HG03460 (cell line): ENCODE measurements around the gene SLC34A1.
"Not testable (repeated sequence)": the region's sequence is repeated elsewhere in the genome, so short reads cannot be mapped to it uniquely, and the experiment has no call there.

ENCODE experiments used
- ATAC-seq: cut with Tn5 transposase; IDR thresholded peaks from one replicate; pipeline ENCODE4 v1.9.1; 2021; ENCODE audit not compliant: unreplicated experiment

Gene SLC34A1

DNA sequence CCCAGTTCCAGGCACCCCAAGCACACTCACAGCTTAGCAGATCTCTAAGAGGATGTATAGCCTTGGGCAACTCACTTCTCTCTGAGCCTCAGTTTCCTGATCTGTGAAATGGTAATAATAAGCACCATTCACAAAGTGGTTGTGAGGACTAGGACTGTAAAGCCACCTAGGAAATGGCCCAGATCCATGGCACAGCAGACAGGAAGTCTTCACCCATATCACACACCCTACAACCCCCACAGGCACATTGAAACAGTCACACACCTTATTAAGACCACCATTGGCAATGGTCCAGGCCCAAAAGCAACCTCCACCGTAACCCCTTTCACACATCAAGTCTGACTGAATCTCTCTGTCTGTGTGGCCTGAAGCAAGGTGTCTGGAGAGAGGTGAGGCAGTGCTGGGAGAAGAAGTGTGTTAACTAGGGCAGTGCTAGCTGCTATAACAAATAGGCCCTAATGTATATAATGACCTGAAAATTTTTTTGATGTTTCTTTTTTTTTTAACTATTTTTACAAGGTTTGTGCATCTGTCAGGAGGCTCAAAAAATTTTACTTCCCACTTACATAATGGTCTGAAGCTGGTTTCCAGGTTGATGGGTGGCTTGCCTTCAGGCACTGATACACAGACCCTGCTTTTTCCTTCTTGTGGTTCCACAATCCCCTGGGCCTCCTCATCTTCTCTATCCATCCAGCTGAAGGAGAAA, 28.9 kb upstream of the SLC34A1 start:
- ATAC-seq, result no peak

GRCh38 chr5:177355868-177356168, 28.4 kb upstream of the SLC34A1 start:
- no peak for ATAC-seq

GRCh38 chr5:177356746-177357145, 27.5 kb upstream of the SLC34A1 start:
- ATAC-seq, result no peak

- no peak for ATAC-seq
Observed at GRCh38 chr5:177357146-177357458, 27.1 kb upstream of the SLC34A1 start.

DNA sequence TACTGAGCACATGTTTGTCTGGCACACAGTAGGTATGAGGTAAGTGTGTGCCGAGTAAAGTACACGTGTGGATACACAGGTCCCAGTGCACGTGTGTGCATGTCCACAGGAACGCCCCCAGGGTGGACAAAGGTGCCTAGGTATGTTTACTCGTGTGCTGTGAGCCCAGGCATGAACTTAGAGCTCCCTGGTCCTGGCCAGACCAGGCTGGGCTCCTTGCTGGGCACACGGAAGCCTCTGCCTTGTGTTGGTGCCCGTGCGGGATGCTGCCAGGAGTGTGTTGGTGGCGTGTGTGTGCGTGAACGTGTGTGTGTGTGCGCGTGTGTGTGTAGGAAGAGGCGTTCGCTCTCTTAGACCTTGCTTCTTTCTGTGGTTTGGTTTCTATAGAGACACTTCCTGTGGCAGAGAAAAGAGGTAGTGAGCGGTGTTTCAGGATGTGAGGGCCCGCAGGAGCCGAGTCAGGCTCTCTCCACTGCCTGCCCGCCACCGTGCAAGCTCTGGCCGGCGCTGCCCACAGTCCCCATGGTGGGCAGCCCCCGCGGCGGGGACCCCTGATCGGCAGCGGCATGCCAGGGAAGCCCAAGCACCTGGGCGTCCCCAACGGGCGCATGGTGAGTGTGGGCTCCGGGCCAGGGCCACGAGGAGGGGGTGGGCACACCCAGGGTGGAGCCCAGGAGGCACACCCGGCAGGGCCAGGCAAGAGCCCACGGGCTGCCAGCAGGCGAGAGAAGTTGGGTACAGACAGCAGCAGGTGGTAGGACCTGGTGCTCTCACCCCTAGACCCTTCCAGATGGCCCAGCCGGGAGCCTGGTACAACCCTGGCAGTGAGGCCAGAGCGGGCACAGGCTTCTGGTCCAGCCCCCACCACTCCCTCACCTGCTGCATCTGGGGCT, 26.5 kb upstream of the SLC34A1 start, which contains the start of gene RGS14:
RGS14 (plus strand) TSS at position 466 of the 893 bp plus-strand sequence; CDS start at position 567, 101 bp downstream.
- peak; percentile 90 for ATAC-seq

DNA sequence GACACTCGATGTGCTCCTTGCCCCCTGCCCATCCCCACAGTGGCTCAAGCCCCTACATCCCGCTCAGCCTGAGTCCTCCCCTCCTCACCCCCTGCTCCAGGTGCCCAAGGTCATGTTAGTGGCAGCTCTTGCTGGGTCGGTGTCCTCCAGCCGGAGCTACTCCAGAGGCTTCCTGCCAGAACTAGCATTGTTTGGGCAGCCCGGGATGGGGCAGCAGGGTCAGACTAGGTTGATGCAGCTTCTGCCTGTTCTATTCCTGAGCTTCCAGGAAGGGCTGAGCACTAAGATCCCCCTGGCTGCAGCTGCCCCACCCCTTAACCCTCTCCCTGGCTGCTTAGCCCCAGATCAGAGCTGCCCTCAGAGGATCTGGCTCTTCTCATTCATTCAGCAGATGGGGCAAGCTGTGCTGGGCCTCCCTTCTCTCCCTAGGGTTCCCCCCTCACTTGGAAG, 25.8 kb upstream of the SLC34A1 start:
- peak; percentile 1 for ATAC-seq

GRCh38 chr5:177359451-177359851, 24.8 kb upstream of the SLC34A1 start:
- no peak for ATAC-seq

DNA sequence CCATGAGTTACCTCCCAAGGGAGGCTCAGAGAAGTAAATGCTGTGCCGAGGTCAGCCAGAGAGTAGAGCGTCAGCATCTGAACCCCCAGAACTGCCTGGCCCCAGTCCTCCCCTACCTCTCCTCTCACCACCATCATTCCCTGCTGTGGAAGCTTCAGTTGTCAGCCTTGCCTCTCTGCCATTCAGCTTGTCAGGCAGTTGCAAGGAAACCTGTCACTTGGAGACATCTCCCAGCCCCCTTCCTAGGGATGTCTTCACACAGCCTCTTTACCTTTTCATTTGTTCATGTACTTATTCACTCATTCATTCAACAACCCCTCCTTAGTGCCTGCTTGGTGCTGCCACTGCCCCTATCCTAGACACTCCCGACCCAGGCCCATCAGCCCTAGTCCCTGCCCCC, 24.4 kb upstream of the SLC34A1 start:
- no peak for ATAC-seq

- ATAC-seq, result not testable (repeated sequence)
Observed at GRCh38 chr5:177360740-177361139, 23.5 kb upstream of the SLC34A1 start.

GRCh38 chr5:177361418-177362291, 22.6 kb upstream of the SLC34A1 start:
- no peak for ATAC-seq

GRCh38 chr5:177362292-177362609, 22.0 kb upstream of the SLC34A1 start:
- ATAC-seq, result no peak

- ATAC-seq, result no peak
Observed at GRCh38 chr5:177362610-177363507, 21.4 kb upstream of the SLC34A1 start.

DNA sequence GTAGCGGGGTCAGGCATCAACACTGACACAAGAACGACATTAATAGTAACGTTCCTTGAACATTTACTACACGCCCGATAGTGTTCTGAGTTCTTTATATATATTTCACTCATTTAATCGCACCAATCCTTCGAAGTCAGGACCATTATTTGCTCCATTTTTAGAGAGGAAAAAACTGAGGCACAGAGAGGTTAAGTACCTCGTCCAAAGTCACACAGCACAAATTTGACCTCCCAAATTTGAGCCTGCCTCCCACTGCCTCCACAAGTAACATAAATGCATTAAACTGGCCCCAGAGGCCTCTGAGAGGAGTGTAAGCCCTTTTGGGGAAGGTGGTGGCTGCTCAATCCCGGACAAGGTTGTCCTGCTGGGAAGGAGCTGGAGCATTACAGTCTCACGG, 20.7 kb upstream of the SLC34A1 start:
- no peak for ATAC-seq

DNA sequence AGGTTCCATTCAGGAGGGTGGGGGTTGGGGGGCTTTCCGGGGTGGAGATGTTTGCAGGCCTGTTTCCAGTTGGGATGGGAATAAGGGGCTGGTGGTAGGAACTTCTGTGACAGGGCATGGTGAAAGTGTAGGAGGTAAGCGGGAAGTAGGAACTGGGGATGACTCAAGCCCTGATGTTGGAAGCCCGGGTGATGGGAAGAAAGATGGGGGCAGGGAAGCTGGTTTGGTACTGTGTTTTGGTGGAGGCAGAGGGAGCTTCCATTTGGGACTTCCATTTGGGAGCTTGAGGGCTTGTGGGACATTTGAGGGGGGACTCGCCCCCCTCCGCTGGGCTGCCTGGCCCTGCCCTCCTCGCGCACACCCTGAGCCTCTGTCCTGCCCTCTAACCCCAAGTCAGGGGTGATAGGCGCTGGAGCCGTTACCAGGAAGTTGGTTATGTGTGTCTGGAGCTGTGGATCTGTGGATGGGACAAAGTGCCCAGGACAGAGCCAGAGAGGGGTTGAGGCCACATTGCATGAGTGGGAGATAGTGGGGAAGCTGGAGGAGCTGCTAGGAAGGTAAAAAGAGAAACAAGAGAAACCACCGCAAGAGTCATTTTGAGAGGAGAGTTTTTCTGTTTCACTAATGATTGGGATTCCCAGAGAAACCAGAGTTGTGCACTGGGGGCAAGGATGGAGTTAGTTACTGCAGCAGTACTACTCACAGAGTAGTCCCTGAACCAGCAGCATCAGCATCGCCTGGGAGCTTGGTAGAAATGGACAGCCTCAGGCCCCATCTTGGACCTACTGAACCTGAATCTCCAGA, 19.9 kb upstream of the SLC34A1 start:
- ATAC-seq, result no peak

GRCh38 chr5:177365845-177366527, 18.2 kb upstream of the SLC34A1 start:
- no peak for ATAC-seq

- no peak for ATAC-seq
Observed at GRCh38 chr5:177366528-177367322, 17.5 kb upstream of the SLC34A1 start.

DNA sequence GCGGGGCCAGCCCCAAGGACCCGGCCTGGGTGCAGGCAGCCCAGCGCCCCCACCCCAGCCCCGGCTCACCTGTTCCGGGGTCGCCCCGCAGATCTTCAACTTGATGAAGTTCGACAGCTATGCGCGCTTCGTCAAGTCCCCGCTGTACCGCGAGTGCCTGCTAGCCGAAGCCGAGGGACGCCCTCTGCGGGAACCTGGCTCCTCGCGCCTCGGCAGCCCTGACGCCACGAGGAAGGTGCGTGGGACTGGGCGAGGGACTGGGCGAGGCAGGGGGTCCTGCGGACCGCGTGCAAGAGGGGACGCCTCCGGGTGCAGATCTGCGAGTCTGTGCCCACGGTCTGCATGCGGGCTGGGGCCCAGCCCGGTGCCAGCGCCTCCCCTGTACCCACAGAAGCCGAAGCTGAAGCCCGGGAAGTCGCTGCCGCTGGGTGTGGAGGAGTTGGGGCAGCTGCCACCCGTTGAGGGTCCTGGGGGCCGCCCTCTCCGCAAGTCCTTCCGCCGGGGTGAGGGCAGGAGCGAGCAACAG, 16.8 kb upstream of the SLC34A1 start:
- no peak for ATAC-seq
